H9 (cell line): Measurements from ENCODE around the gene TTC39C. TPM values are rescaled to one million over a fixed set of nuclear protein-coding genes. Genes with fewer than 3 reads are reported as not detected.
A peak's percentile ranks its signal among the peaks of the same experiment; 100 is the strongest.

Source experiments
- DNase-seq: peaks from one replicate; pipeline ENCODE4 v3.0.0-alpha.2; 2017
- H2AFZ ChIP-seq: one replicate; pipeline ENCODE4 v1.6.1; 2013; ENCODE audit warnings: mild to moderate bottlenecking, low read length, control low read depth, moderate library complexity
- H2AK5ac ChIP-seq: 2 replicates; pipeline ENCODE4 v1.6.1; 2013; ENCODE audit warnings: low read length, control low read depth, mixed read lengths; ENCODE audit not compliant: insufficient read length
- H2BK120ac ChIP-seq: one replicate; pipeline ENCODE4 v1.6.1; 2013; ENCODE audit warnings: low read depth, mild to moderate bottlenecking, low read length, control low read depth, inconsistent platforms; ENCODE audit not compliant: poor library complexity, severe bottlenecking
- H2BK12ac ChIP-seq: 2 replicates; pipeline ENCODE4 v1.6.1; 2013; ENCODE audit warnings: low read length, control low read depth, mixed read lengths, low read depth; ENCODE audit not compliant: insufficient read length
- H2BK15ac ChIP-seq: 2 replicates; pipeline ENCODE4 v1.6.1; 2013; ENCODE audit warnings: low read depth, low read length, control low read depth
- H2BK20ac ChIP-seq: one replicate; pipeline ENCODE4 v1.6.1; 2013; ENCODE audit warnings: low read depth, mild to moderate bottlenecking, low read length, control low read depth, inconsistent platforms; ENCODE audit not compliant: poor library complexity, severe bottlenecking
- H2BK5ac ChIP-seq: 2 replicates; pipeline ENCODE4 v1.6.1; 2013; ENCODE audit warnings: low read length, control low read depth, mixed read lengths; ENCODE audit not compliant: insufficient read length
- H3K14ac ChIP-seq: 2 replicates; pipeline ENCODE4 v1.6.1; 2013; ENCODE audit warnings: low read length, control low read depth; ENCODE audit not compliant: insufficient read depth
- H3K18ac ChIP-seq: 2 replicates; pipeline ENCODE4 v1.6.1; 2013; ENCODE audit warnings: low read depth, mild to moderate bottlenecking, mixed read lengths, low read length, control low read depth; ENCODE audit not compliant: insufficient read length
- H3K23ac ChIP-seq: 2 replicates; pipeline ENCODE4 v1.6.1; 2013; ENCODE audit warnings: low read length, control low read depth, mixed read lengths, low read depth; ENCODE audit not compliant: insufficient read length
- H3K23me2 ChIP-seq: 2 replicates; pipeline ENCODE4 v1.6.1; 2013; ENCODE audit warnings: low read depth, mild to moderate bottlenecking, mixed read lengths, low read length, control low read depth; ENCODE audit not compliant: insufficient read length, poor library complexity, severe bottlenecking
- H3K27ac ChIP-seq: 2 replicates; pipeline ENCODE4 v1.5.1; 2013; ENCODE audit warnings: low read length, control low read depth, mixed read lengths, low read depth; ENCODE audit not compliant: insufficient read length
- H3K27me3 ChIP-seq: 2 replicates; pipeline ENCODE4 v1.6.1; 2013; ENCODE audit warnings: low read length, control low read depth, inconsistent platforms; ENCODE audit not compliant: insufficient read depth
- H3K4ac ChIP-seq: 2 replicates; pipeline ENCODE4 v1.6.1; 2013; ENCODE audit warnings: low read depth, mild to moderate bottlenecking, control low read depth, inconsistent platforms, low read length, moderate library complexity
- H3K4me1 ChIP-seq: 2 replicates; pipeline ENCODE4 v1.6.1; 2013; ENCODE audit warnings: low read length, control low read depth, inconsistent platforms; ENCODE audit not compliant: insufficient read depth
- H3K4me2 ChIP-seq: 2 replicates; pipeline ENCODE4 v1.6.1; 2013; ENCODE audit warnings: low read length, control low read depth, mixed read lengths; ENCODE audit not compliant: insufficient read length, insufficient read depth
- H3K56ac ChIP-seq: 2 replicates; pipeline ENCODE4 v1.6.1; 2013; ENCODE audit warnings: low read depth, mild to moderate bottlenecking, mixed read lengths, low read length, control low read depth; ENCODE audit not compliant: insufficient read length
- H3K79me1 ChIP-seq: 2 replicates; pipeline ENCODE4 v1.6.1; 2013; ENCODE audit warnings: low read depth, mild to moderate bottlenecking, moderate library complexity, low read length, control low read depth, inconsistent platforms; ENCODE audit not compliant: insufficient read depth, poor library complexity, severe bottlenecking
- H3K79me2 ChIP-seq: 2 replicates; pipeline ENCODE4 v1.6.1; 2013; ENCODE audit warnings: low read length, control low read depth, inconsistent platforms; ENCODE audit not compliant: insufficient read depth
- H3K9ac ChIP-seq: 2 replicates; pipeline ENCODE4 v1.6.1; 2013; ENCODE audit warnings: low read length, control low read depth, mixed read lengths; ENCODE audit not compliant: insufficient read length; ENCODE audit errors: extremely low read depth
- H3K9me3 ChIP-seq: one replicate; pipeline ENCODE4 v1.6.1; 2013; ENCODE audit warnings: low read depth, low read length, inconsistent platforms; ENCODE audit not compliant: control insufficient read depth
- H3T11ph ChIP-seq: one replicate; pipeline ENCODE4 v1.6.1; 2013; ENCODE audit warnings: mild to moderate bottlenecking, low read length, control low read depth, inconsistent platforms
- H4K20me1 ChIP-seq: one replicate; pipeline ENCODE4 v1.6.1; 2013; ENCODE audit not compliant: control insufficient read depth, insufficient read length, insufficient read depth
- H4K5ac ChIP-seq: 2 replicates; pipeline ENCODE4 v1.6.1; 2013; ENCODE audit warnings: low read depth, mild to moderate bottlenecking, mixed read lengths, low read length, control low read depth; ENCODE audit not compliant: insufficient read length
- H4K8ac ChIP-seq: replicated peaks from 2 replicates; pipeline ENCODE4 v1.6.1; 2013; ENCODE audit warnings: low read length, control low read depth, mixed read lengths, low read depth; ENCODE audit not compliant: insufficient read length
- H4K91ac ChIP-seq: 2 replicates; pipeline ENCODE4 v1.6.1; 2013; ENCODE audit warnings: low read depth, mild to moderate bottlenecking, moderate library complexity, mixed read lengths, low read length, control low read depth; ENCODE audit not compliant: insufficient read length
- H3K27ac Mint-ChIP-seq, 3 experiments: 2 replicates in 2 of 3; 3 replicates in 1 of 3; pipeline ENCODE4 v1.8.0; 2020 to 2021; ENCODE audit warnings: mixed read lengths in 3 of 3, mild to moderate bottlenecking in 1 of 3, moderate library complexity in 1 of 3
- H3K27me3 Mint-ChIP-seq: 2 replicates; pipeline ENCODE4 v1.8.0; 2021; ENCODE audit warnings: low read depth, mild to moderate bottlenecking, moderate library complexity, mixed read lengths
- H3K36me3 Mint-ChIP-seq, 3 experiments: 2 replicates in 2 of 3; 3 replicates in 1 of 3; pipeline ENCODE4 v1.8.0; 2020 to 2021; ENCODE audit warnings: low read depth in 3 of 3, mixed read lengths in 3 of 3; ENCODE audit not compliant: insufficient read depth in 1 of 3
- H3K4me1 Mint-ChIP-seq, 2 experiments: 2 replicates each; pipeline ENCODE4 v1.8.0; 2020; ENCODE audit warnings: mixed read lengths in 2 of 2
- H3K4me3 Mint-ChIP-seq, 2 experiments: 2 replicates in 1 of 2; 3 replicates in 1 of 2; pipeline ENCODE4 v1.8.0; 2020 to 2021; ENCODE audit warnings: mild to moderate bottlenecking in 2 of 2, mixed read lengths in 2 of 2, moderate library complexity in 1 of 2
- H3K9me3 Mint-ChIP-seq, 2 experiments: 2 replicates in 1 of 2; 3 replicates in 1 of 2; pipeline ENCODE4 v1.8.0; 2020; ENCODE audit warnings: mild to moderate bottlenecking in 2 of 2, mixed read lengths in 2 of 2, moderate library complexity in 1 of 2
- CTCF ChIP-seq: fragments of 200-600 bp; sonication (generic); conservative IDR thresholded peaks from 3 replicates; pipeline ENCODE4 v1.8.0; 2021; ENCODE audit warnings: antibody characterized with exemption, mild to moderate bottlenecking
- WGBS: extraction: QIAGEN DNeasy Blood & Tissue Kit; methylation state at CpG from one replicate; pipeline ENCODE4 v1.1.7; 2013; ENCODE audit warnings: missing lambda C conversion rate, low lambda C conversion rate, mixed read lengths; ENCODE audit not compliant: insufficient read length; ENCODE audit errors: extremely low coverage; 5-methylcytosine and 5-hydroxymethylcytosine counted together
- total RNA-seq: library from RNA; stranded (reverse); gene quantifications from 2 replicates; pipeline ENCODE4 v1.2.1, GENCODE V29; 2021

Gene TTC39C
- total RNA-seq, 1 experiment from 2014 or later: 18.0 TPM

- Histone ChIP-seq H2BK120ac (no peak overlapping the region), H4K91ac (no peak overlapping the region), H4K8ac (no peak overlapping the region), H2BK12ac (no peak overlapping the region), H3K14ac (no peak overlapping the region; the same call in 1 of the 2 replicates), H3K4ac (no peak overlapping the region), H2AK5ac (no peak overlapping the region), H3K79me2 (no peaks in the 10 kb centered on the region), H4K20me1 (no peaks in the 10 kb centered on the region), H3K23ac (no peak overlapping the region), H3K9me3 (no peaks in the 10 kb centered on the region), H2BK20ac (no peak overlapping the region), H4K5ac (no peak overlapping the region), H3K18ac (peak overlapping the region; percentile 6), H3K23me2 (peaks cover 3% of the 10 kb centered on the region), H3K4me2 (peak overlapping the region; percentile 53), H3K79me1 (no peaks in the 10 kb centered on the region), H3K27ac (peak overlapping the region; percentile 86), H3K9ac (no peak overlapping the region), H2BK15ac (no peak overlapping the region), H3T11ph (no peak overlapping the region), H2BK5ac (no peak overlapping the region), H3K56ac (no peak overlapping the region), H2AFZ (no peak overlapping the region), H3K4me1 (peaks cover 7% of the 10 kb centered on the region; the same call in 1 of the 2 replicates), H3K27me3 (no peaks in the 10 kb centered on the region)
- peak overlapping the region; percentile 27 to 95 (median 56); a peak in 4 of 7 replicates for H3K27ac Mint-ChIP-seq
- H3K4me1 Mint-ChIP-seq: peaks cover 25 to 30% of the 10 kb centered on the region in 2 experiments
- no peak for TF ChIP-seq CTCF
- H3K36me3 Mint-ChIP-seq: peaks cover 2 to 5% (median 4%) of the 10 kb centered on the region in 3 experiments; a peak in 6 of 7 replicates
- no peaks in the 10 kb centered on the region for H3K27me3 Mint-ChIP-seq
- peak overlapping the region; percentile 81 to 84 for H3K4me3 Mint-ChIP-seq
- peaks cover 2 to 4% of the 10 kb centered on the region in 2 experiments; a peak in 3 of 5 replicates for H3K9me3 Mint-ChIP-seq
- WGBS: no CpG with 5 or more reads among the region's 7 CpGs
- DNase-seq: no peak
Measured at GRCh38 chr18:24138409-24138788, 123.8 kb downstream of the TTC39C start.
